BLaER1 treated with 17β-estradiol and CSF1 and Interleukin-3, amounts not matched to agents 10 nM and 100 nM (cell line): ENCODE measurements around the gene OBSCN.
A peak's percentile ranks its signal among the peaks of the same experiment; 100 is the strongest.

ENCODE experiments used
- H3K27ac ChIP-seq, 11 experiments: shearing (Covaris generic); formaldehyde crosslinking; 2 replicates each; pipeline ENCODE4 v1.8.1; 2022
- H3K27me3 ChIP-seq, 11 experiments: shearing (Covaris generic); formaldehyde crosslinking; 2 replicates each; pipeline ENCODE4 v1.8.1; 2022
- H3K36me3 ChIP-seq, 11 experiments: shearing (Covaris generic); formaldehyde crosslinking; 2 replicates each; pipeline ENCODE4 v1.8.1; 2022
- H3K4me1 ChIP-seq, 10 experiments: shearing (Covaris generic); formaldehyde crosslinking; 2 replicates each; pipeline ENCODE4 v1.8.1; 2022
- H3K4me2 ChIP-seq, 11 experiments: shearing (Covaris generic); formaldehyde crosslinking; 2 replicates each; pipeline ENCODE4 v1.8.1; 2022
- H3K4me3 ChIP-seq, 10 experiments: shearing (Covaris generic); formaldehyde crosslinking; 2 replicates each; pipeline ENCODE4 v1.8.1; 2022
- H3K9ac ChIP-seq, 11 experiments: shearing (Covaris generic); formaldehyde crosslinking; 2 replicates each; pipeline ENCODE4 v1.8.1; 2022
- H3K9me3 ChIP-seq, 11 experiments: shearing (Covaris generic); formaldehyde crosslinking; replicated peaks in 1 of 11; 2 replicates each; pipeline ENCODE4 v1.8.1; 2022
- H4K20me1 ChIP-seq, 11 experiments: shearing (Covaris generic); formaldehyde crosslinking; 2 replicates each; pipeline ENCODE4 v1.8.1; 2022
- Cebpa-rat ChIP-seq, 11 experiments: shearing (Covaris generic); IDR thresholded peaks; 2 replicates each; pipeline ENCODE4 v1.8.1; 2022

The OBSCN gene

GRCh38 chr1:228358039-228358763 is 150.4 kb downstream of the OBSCN start:
- Histone ChIP-seq H3K27ac (no peak overlapping the region), H3K4me1 (peaks cover 0 to 11% (median 8%) of the 10 kb centered on the region in 10 experiments; a peak in 9 of 20 replicates), H4K20me1 (peaks cover 0 to 23% (median 0%) of the 10 kb centered on the region in 11 experiments; a peak in 4 of 22 replicates), H3K27me3 (no peaks in the 10 kb centered on the region), H3K9me3 (no peaks in the 10 kb centered on the region), H3K9ac (no peak overlapping the region), H3K36me3 (no peaks in the 10 kb centered on the region; a peak in 1 of 22 replicates), H3K4me2 (no peak overlapping the region), H3K4me3 (no peak overlapping the region)
- no peak for TF ChIP-seq Cebpa-rat (IDR thresholded peaks at IDR 0.05)

GRCh38 chr1:228358764-228359612 is 151.1 kb downstream of the OBSCN start:
- Histone ChIP-seq H3K36me3 (no peaks in the 10 kb centered on the region; a peak in 1 of 22 replicates), H3K27ac (no peak overlapping the region), H3K27me3 (no peaks in the 10 kb centered on the region), H3K4me3 (no peak overlapping the region), H3K4me2 (no peak overlapping the region), H4K20me1 (peaks cover 0 to 29% (median 0%) of the 10 kb centered on the region in 11 experiments; a peak in 3 of 22 replicates), H3K4me1 (peaks cover 0 to 11% (median 8%) of the 10 kb centered on the region in 10 experiments; a peak in 9 of 20 replicates), H3K9me3 (no peaks in the 10 kb centered on the region), H3K9ac (no peak overlapping the region)
- no peak for TF ChIP-seq Cebpa-rat (IDR thresholded peaks at IDR 0.05)

GRCh38 chr1:228359613-228360532 is 152.0 kb downstream of the OBSCN start:
- Histone ChIP-seq H3K9ac (no peak overlapping the region), H4K20me1 (peaks cover 0 to 29% (median 0%) of the 10 kb centered on the region in 11 experiments; a peak in 2 of 22 replicates), H3K9me3 (no peaks in the 10 kb centered on the region), H3K36me3 (no peaks in the 10 kb centered on the region), H3K4me2 (no peak overlapping the region), H3K27ac (no peak overlapping the region), H3K4me1 (peaks cover 0 to 11% (median 8%) of the 10 kb centered on the region in 10 experiments; a peak in 9 of 20 replicates), H3K27me3 (no peaks in the 10 kb centered on the region), H3K4me3 (no peak overlapping the region)
- no peak for TF ChIP-seq Cebpa-rat (IDR thresholded peaks at IDR 0.05)

GRCh38 chr1:228360533-228361313 is 152.9 kb downstream of the OBSCN start:
- no peak overlapping the region for H3K9ac ChIP-seq
- H3K4me3 ChIP-seq: no peak overlapping the region
- H3K4me1 ChIP-seq: peaks cover 0 to 11% (median 8%) of the 10 kb centered on the region in 10 experiments; a peak in 9 of 20 replicates
- H4K20me1 ChIP-seq: peaks cover 0 to 29% (median 0%) of the 10 kb centered on the region in 11 experiments; a peak in 3 of 22 replicates
- TF ChIP-seq Cebpa-rat (IDR thresholded peaks at IDR 0.05): no peak
- H3K4me2 ChIP-seq: no peak overlapping the region
- H3K27me3 ChIP-seq: no peaks in the 10 kb centered on the region
- no peaks in the 10 kb centered on the region for H3K36me3 ChIP-seq
- no peaks in the 10 kb centered on the region for H3K9me3 ChIP-seq
- H3K27ac ChIP-seq: no peak overlapping the region

GRCh38 chr1:228361314-228362140 is 153.7 kb downstream of the OBSCN start:
- Histone ChIP-seq H3K4me3 (no peak overlapping the region), H3K9ac (no peak overlapping the region), H3K27me3 (no peaks in the 10 kb centered on the region), H3K9me3 (no peaks in the 10 kb centered on the region), H3K36me3 (no peaks in the 10 kb centered on the region), H3K27ac (no peak overlapping the region), H3K4me2 (no peak overlapping the region), H4K20me1 (peaks cover 0 to 34% (median 0%) of the 10 kb centered on the region in 11 experiments; a peak in 2 of 22 replicates), H3K4me1 (peaks cover 0 to 11% (median 8%) of the 10 kb centered on the region in 10 experiments; a peak in 9 of 20 replicates)
- no peak for TF ChIP-seq Cebpa-rat (IDR thresholded peaks at IDR 0.05)

DNA sequence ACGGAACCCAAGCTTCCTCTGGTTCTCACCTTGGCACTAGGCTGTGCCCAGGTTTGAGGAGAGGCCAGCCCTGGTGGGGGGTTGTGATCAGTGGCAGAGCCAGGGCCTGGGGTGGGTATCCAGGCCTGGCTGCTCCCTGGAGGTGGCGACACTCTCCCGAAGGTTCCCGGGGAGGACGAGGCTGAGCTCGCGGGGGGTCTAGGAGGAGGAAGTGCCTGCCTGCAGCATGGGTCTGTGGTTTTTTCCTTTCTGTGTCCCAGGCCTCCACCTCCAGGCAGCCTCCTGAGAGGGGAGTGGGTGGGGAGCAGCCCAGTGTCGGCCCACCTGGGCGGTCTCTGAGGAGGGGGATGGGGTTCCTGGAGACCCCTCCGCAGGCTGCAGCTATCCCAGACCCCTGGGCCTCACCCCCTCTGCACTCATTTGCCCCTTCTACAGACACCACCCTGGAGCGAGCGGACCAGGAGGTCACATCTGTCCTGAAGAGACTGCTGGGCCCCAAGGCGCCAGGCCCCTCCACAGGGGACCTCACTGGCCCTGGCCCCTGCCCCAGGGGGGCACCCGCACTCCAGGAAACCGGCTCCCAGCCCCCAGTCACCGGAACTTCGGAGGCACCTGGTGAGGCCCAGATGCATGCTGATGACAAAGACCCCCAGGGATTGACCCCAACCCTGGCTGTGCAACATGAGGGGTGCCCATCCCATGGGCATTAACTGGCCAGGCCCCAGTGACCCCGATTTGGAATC is 154.5 kb downstream of the OBSCN start:
- Histone ChIP-seq H3K4me2 (peak overlapping the region in 3 of 11 experiments; percentile 4 to 25 (median 21); a peak in 2 of 22 replicates), H3K4me3 (no peak overlapping the region), H3K4me1 (peaks cover 0 to 11% (median 8%) of the 10 kb centered on the region in 10 experiments; a peak in 10 of 20 replicates), H3K9me3 (no peaks in the 10 kb centered on the region), H4K20me1 (peaks cover 0 to 34% (median 0%) of the 10 kb centered on the region in 11 experiments; a peak in 2 of 22 replicates), H3K27ac (no peak overlapping the region), H3K9ac (no peak overlapping the region; a peak in 1 of 22 replicates), H3K36me3 (no peaks in the 10 kb centered on the region), H3K27me3 (no peaks in the 10 kb centered on the region)
- no peak for TF ChIP-seq Cebpa-rat (IDR thresholded peaks at IDR 0.05)
